Fibroblast of skin of right quadriceps (primary cell): ENCODE measurements around the gene TTC31.
"Not testable (repeated sequence)": the region's sequence is repeated elsewhere in the genome, so short reads cannot be mapped to it uniquely, and the experiment has no call there.

Experiments used
- DNase-seq: peaks from one replicate; pipeline ENCODE4 v3.0.0-alpha.2; 2013

TTC31 gene

GRCh38 chr2:74457549-74458131 lies 25.2 kb upstream of the TTC31 start:
- DNase-seq, result no peak

DNA sequence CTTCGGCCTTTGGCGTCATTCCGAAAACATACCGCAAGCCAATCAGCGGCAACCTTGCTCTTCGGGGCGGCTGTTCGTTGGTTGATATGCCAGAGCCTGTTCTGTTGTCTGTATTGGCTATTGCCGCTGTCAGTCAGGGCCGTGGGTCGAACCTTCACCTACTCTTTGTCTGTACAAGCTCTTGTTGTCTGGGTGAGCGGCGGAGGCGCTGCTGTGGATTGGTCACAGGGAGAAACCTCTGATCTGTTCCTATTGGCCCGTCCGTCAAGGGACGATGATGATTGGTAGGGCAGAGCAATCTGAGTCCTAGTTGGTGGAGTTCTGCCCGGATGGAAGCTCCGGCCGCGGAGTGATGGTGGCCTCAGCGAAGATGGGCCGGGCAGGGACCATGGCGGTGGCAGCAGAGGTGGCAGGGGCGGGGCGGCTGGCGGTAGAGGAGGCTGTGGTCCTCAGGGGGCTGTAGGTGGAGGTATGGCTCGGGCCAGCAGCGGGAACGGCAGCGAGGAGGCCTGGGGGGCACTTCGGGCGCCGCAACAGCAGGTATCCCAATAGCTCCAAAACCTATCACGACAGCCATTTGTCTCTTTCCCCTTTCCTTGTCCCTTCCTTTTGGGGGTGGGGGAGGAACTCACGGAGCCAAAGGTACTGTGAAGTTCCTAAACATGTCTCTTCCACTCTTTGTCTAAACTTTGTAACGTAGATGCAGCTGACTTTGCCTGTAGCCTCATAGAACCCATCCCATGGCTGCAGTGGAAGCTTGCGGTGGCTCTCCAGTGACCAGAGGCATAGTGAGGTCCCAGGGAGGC lies 24.5 kb upstream of the TTC31 start, which contains the start of gene WBP1:
WBP1 (plus strand) TSS at position 307 of the 806 bp plus-strand sequence; CDS start at position 472, 165 bp downstream.
- peak; percentile 100 for DNase-seq

DNA sequence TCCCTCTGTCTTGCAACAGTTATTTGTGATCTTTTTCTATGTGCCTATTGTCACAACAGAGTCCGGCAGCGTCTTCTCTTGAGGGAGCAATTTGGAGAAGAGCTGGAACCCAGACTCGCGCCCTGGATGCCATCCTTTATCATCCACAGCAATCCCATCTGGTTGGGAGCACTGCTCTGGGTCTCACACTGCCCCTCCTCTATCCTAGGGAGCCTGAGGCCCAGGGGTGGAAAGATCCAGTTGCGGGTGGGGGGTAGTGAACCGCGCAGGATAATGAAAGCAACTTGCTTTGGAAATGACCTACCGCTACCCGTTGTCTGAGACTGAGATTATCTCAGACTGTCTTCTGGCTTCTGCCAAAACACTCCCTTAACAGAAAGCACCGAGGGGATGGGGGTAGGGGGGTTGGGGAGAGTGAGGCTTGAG lies 23.9 kb upstream of the TTC31 start:
- DNase-seq, result no peak

DNA sequence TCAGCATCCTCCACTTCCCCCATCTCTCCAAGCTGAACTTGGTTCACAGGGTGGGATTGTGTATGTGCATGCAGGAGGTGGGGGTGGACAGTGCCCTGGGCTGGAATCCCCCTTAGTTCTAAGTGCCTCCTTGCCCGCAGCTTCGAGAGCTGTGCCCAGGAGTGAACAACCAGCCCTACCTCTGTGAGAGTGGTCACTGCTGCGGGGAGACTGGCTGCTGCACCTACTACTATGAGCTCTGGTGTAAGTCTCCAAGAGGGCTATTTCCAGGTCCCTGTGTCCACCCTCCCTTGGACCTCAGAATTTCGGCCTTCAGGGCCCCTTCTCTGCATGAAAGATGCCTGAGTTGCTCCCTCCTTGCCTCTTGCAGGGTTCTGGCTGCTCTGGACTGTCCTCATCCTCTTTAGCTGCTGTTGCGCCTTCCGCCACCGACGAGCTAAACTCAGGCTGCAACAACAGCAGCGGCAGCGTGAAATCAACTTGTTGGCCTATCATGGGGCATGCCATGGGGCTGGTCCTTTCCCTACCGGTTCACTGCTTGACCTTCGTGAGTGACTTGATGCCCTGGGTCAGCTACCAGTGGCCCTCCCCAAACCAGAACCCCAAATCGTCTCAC lies 23.3 kb upstream of the TTC31 start:
- DNase-seq, result not testable (repeated sequence)

DNA sequence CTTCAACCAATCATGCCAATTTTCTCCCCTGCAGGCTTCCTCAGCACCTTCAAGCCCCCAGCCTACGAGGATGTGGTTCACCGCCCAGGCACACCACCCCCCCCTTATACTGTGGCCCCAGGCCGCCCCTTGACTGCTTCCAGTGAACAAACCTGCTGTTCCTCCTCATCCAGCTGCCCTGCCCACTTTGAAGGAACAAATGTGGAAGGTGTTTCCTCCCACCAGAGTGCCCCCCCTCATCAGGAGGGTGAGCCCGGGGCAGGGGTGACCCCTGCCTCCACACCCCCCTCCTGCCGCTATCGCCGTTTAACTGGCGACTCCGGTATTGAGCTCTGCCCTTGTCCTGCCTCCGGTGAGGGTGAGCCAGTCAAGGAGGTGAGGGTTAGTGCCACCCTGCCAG lies 22.7 kb upstream of the TTC31 start:
- not testable (repeated sequence) for DNase-seq

- DNase-seq, result no peak
These were observed 21.5 kb upstream of the TTC31 start for GRCh38 chr2:74461187-74462053.

GRCh38 chr2:74462054-74462785 lies 20.7 kb upstream of the TTC31 start:
- DNase-seq, result no peak

DNA sequence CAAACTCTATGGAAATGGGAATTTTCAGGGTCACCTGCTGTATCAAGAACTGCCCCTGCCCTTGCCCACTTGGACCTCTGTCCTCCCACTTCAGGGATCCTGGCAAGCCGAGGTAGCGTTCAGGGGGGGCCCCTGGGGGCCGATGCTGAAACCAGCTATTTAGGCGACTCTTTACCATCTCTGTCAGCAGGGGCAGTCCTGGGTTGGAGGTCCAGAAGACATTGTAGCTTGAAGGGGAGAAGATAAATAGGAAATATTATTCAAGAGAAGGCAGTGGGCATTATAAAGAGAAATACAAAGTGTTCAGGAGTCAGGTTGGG lies 20.1 kb upstream of the TTC31 start:
- no peak for DNase-seq

DNA sequence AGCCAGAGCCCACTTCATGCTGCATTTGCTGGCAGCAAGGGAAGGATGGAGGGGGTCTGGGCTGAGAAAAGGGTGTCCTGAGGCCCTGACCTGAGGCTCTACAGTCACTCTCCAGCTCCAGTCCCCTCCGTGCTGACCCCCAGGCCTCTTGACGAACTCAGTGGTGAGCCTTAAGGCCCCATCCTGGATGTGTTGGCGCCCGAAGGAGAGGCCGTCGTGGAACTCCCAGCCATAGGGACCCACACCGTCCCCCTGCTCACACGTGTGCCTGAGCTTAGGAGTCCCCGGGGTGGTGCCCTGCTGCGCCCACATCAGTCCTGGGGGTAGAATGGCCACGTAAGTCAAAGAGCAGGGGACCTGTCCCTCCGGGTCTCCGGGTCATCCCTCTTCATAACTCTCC lies 18.5 kb upstream of the TTC31 start:
- no peak for DNase-seq

DNA sequence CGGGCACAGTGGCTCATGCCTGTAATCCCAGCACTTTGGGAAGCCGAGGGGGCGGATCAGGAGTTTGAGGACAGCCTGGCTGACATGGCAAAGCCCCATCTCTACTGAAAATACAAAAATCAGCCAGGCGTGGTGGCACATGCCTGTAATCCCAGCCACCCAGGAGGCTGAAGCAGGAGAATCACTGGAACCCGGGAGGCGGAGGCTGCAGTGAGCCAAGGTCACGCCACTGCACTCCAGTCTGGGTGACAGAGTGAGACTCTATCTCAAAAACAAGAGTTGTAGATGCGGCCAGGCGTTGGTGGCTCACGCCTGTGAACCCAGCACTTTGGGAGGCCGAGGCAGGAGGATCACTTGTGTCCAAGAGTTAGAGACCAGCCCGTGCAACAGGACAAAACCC lies 12.1 kb upstream of the TTC31 start:
- not testable (repeated sequence) for DNase-seq

DNA sequence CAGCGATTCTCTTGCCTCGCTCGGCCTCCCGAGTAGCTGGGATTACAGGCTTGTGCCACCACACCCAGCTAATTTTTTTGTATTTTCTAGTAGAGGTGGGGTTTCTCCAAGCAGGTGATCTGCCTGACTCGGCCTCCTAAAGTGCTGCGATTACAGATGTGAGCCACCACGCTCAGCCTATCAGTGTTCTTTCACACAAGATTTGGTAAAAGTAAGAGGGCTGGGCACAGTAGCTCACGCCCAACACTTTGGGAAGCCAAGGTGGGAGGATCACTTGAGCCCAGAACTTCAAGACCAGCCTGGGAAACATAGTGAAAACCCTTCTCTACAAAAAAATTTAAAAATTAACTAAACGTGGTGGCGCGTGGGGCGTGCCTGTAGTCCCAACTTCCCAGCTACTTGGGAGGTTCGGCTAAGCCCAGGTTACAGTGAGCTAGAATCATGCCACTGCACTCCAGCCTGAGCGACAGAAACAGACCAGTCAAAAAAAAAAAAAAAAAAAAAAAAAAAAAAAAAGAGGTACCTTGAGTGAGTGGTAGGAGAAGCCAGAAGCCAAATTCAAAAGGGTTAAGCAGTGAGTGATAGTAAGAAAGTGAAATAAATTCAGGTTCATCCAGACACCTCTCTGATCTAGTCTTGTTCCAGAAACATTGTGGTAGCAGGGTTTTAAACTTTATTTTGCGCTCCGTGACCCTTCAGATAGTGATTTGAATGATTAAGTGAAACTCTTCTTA lies 11.4 kb upstream of the TTC31 start:
- DNase-seq, result no peak

DNA sequence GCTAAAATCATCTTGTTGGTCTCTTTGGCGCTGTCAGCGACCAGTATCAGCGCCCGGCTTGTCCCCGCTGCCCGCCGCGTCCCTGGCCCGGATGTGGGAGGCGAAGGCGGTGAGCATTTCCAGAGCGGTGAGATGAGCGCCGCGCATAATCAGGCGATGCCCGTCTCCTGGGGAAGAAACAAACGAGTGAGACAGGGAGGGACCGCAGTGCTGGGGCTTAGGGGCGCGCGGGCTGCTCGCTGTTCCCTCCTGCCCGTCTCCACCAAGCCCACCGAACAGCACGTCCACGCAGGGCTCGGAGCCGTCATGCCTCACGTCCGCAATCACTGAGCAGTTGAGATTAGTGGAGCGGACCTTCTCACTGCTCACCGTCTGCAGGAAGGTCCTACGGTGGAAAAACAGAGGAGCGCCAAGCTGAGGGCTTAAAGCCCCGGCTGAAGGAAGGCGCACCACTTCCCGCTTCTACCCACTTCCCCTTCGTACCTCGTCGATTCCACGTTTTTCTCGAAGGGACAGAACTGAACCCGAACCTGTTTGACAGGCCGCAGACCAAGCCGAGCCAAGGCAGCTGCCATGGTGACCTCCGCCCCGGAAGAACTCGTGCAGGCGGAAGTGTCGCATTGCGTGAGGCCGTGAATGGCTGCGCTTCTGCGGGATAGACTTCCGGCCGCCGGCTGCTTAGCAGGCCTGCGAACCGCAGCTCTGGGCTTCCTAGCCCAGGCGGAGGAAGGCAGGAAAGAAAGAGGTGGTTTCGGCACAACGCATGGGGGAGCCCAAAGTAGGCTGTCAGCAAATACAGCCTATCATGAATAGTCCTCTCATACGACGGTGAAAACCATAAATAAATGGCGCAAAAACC lies 10.6 kb upstream of the TTC31 start, which contains the start of gene MRPL53:
MRPL53 (minus strand) TSS at position 595 of the 859 bp plus-strand sequence; CDS start at position 575, 20 bp downstream.
- peak; percentile 94 for DNase-seq

GRCh38 chr2:74472945-74473258 lies 10.0 kb upstream of the TTC31 start:
- no peak for DNase-seq

GRCh38 chr2:74474481-74474880 lies 8.4 kb upstream of the TTC31 start:
- DNase-seq, result no peak

GRCh38 chr2:74474899-74475298 lies 8.0 kb upstream of the TTC31 start:
- no peak for DNase-seq

DNA sequence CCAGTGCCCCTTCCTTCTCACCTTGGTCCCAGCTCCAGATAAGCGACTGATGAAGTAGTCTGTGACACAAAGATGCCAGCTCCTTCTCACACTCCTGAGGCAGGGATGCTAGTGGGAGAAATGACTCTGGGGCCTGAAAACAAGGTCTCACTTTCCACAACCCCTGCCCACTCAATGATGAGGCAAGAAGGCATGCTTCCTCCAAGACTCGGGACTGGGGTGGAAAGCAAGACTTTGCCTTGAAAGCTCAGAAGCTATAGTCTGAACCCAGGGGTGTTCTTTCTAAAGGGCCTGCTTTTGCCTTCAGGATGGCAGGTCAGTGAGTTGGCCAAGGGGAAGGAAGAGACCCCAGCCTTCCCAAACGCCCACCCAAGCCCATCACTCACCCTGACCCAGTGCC lies 1.4 kb upstream of the TTC31 start:
- DNase-seq, result no peak

- DNase-seq, result no peak
These were observed 700 bp upstream of the TTC31 start for GRCh38 chr2:74481961-74482800.

DNA sequence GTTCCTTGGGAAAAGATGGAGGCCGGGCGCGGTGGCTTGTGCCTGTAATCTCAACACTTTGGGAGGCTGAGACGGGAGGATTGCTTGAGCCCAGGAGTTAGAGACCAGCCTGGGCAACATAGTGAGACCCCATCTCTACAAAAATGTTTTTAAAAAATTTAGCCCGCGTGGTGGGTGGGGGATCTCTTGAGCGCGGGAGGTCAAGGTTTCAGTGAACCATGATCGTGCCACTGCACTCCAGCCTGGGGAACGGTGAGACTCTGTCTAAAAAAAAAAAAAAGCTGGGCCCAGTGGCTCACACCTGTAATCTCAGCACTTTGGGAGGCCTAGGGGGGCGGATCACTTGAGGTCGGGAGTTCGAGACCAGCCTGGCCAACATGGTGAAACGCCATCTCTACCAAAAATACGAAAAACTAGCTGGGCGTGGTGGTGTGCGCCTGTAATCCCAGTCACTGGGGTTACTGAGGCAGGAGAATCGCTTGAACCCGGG lies 839 bp downstream of the TTC31 start:
- DNase-seq, result not testable (repeated sequence)

GRCh38 chr2:74486141-74486540 lies 3.3 kb downstream of the TTC31 start:
- no peak for DNase-seq
